Testis (tissue), 2 donors: Measurements from ENCODE around the gene COQ7.

Experiments
- CTCF ChIP-seq, 3 experiments: fragments of 450-650 bp in 2 of 3; fragments of 200-600 bp in 1 of 3; sonication (generic) in 1 of 3; IDR thresholded peaks; one replicate each; pipeline ENCODE4 v1.5.1; 2016 to 2019; ENCODE audit warnings: antibody characterized with exemption in 3 of 3, mild to moderate bottlenecking in 2 of 3, moderate library complexity in 1 of 3
- POLR2A ChIP-seq: fragments of 450-650 bp; IDR thresholded peaks from one replicate; pipeline ENCODE4 v1.6.1; 2017; ENCODE audit warnings: antibody characterized with exemption, mild to moderate bottlenecking, moderate library complexity

DNA sequence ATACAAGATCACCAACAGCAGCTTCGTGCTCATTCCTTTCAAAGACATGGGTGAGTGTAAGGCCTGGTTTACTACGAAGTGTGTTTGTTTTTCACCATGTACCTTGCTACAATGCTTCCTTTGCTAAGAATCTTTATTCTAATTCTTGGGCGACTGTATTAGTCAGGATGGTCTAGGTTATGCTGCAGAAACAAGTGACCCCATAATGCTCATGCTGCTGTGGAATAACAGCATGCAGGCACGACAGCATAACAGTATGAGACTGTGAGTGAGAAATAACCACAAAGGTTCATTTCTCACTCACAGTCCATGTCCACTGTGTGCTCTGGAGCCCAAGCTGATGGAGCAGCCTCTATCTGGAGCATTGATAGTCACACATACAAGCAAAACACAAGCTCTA lies 45.7 kb upstream of the COQ7 start:
- TF ChIP-seq POLR2A (no peak), CTCF (IDR thresholded peaks at IDR 0.05) (no peak)
